ENCODE data around the gene MT1F.

GRCh38 chr16:56679818-56680217 lies 22.1 kb downstream of the MT1F start:
- TF ChIP-seq GATA2 (IDR thresholded peaks at IDR 0.05; ENCODE audit: low read depth, low read length) (no peak), GATA3 (IDR thresholded peaks at IDR 0.05; ENCODE audit: low read depth, low read length) (no peak)
